HG03457 (cell line): ENCODE results near the gene OR5D18.
"Not testable (repeated sequence)": the region's sequence is repeated elsewhere in the genome, so short reads cannot be mapped to it uniquely, and the experiment has no call there.

Source experiments
- ATAC-seq: cut with Tn5 transposase; IDR thresholded peaks from one replicate; pipeline ENCODE4 v1.9.1; 2021; ENCODE audit warnings: moderate number of reproducible peaks; ENCODE audit not compliant: unreplicated experiment

OR5D18 gene

GRCh38 chr11:55819330-55819729 lies at the start of gene OR5D18:
Gene OR5D18 (plus strand): TSS chr11:55819630. CDS start chr11:55819630, 0 bp downstream.
- ATAC-seq = no peak

- ATAC-seq = no peak
Measured at GRCh38 chr11:55773138-55773537, 46.3 kb upstream of the OR5D18 start, which contains the start of gene OR5D13. Gene OR5D13 (plus strand): TSS chr11:55773438. CDS start chr11:55773438, 0 bp downstream.

- ATAC-seq = no peak
Measured at GRCh38 chr11:55791606-55792005, 27.8 kb upstream of the OR5D18 start.

GRCh38 chr11:55793321-55793720 lies 26.1 kb upstream of the OR5D18 start:
- no peak for ATAC-seq

GRCh38 chr11:55795256-55795655 lies 24.2 kb upstream of the OR5D18 start, which contains the start of gene OR5D14:
Gene OR5D14 (plus strand): TSS chr11:55795556. CDS start chr11:55795556, 0 bp downstream.
- no peak for ATAC-seq

GRCh38 chr11:55806248-55806647 lies 13.2 kb upstream of the OR5D18 start:
- no peak for ATAC-seq

GRCh38 chr11:55811067-55811466 lies 8.4 kb upstream of the OR5D18 start, which contains the start of gene OR5L1:
Gene OR5L1 (plus strand): TSS chr11:55811367. CDS start chr11:55811467, 100 bp downstream.
- no peak for ATAC-seq

- ATAC-seq = no peak
Measured at GRCh38 chr11:55826919-55827318, 7.5 kb downstream of the OR5D18 start, which contains the start of gene OR5L2. Gene OR5L2 (plus strand): TSS chr11:55827219. CDS start chr11:55827219, 0 bp downstream.

- ATAC-seq = no peak
Measured at GRCh38 chr11:55838452-55838851, 19.0 kb downstream of the OR5D18 start, which contains the start of gene OR5D16. Gene OR5D16 (plus strand): TSS chr11:55838752. CDS start chr11:55838752, 0 bp downstream.

- ATAC-seq = no peak
Measured at GRCh38 chr11:55847453-55847852, 28.0 kb downstream of the OR5D18 start.

GRCh38 chr11:55849037-55849436 lies 29.6 kb downstream of the OR5D18 start:
- no peak for ATAC-seq

- no peak for ATAC-seq
Measured at GRCh38 chr11:55852141-55852540, 32.7 kb downstream of the OR5D18 start.

- ATAC-seq = no peak
Measured at GRCh38 chr11:55854704-55855103, 35.3 kb downstream of the OR5D18 start.

- ATAC-seq = not testable (repeated sequence)
Measured at GRCh38 chr11:55867354-55867753, 47.9 kb downstream of the OR5D18 start.
